Activated T-cell treated with anti-CD3 and anti-CD28 coated beads, Interleukin-2, amount 50 U/mL, for 4 hours (primary cell): ENCODE data around the gene SST. TPM values are rescaled to one million over a fixed set of nuclear protein-coding genes. Genes with fewer than 3 reads are reported as not detected.

ENCODE experiments used
- ATAC-seq, 2 donors: fragments of 200-7000 bp; cut with Tn5 transposase; one replicate each; pipeline ENCODE4 v1.10.0; 2021
- DNase-seq: peaks from one replicate; pipeline ENCODE4 v3.0.0-alpha.2; 2020
- H3K27me3 Mint-ChIP-seq: one replicate; pipeline ENCODE4 v1.8.0; 2021; ENCODE audit warnings: low read depth, mixed read lengths
- H3K36me3 Mint-ChIP-seq: one replicate; pipeline ENCODE4 v1.8.0; 2022; ENCODE audit warnings: mixed read lengths; ENCODE audit not compliant: insufficient read depth
- H3K4me1 Mint-ChIP-seq: one replicate; pipeline ENCODE4 v1.8.0; 2021; ENCODE audit warnings: low read depth, mixed read lengths
- H3K4me3 Mint-ChIP-seq: one replicate; pipeline ENCODE4 v1.8.0; 2021; ENCODE audit warnings: mild to moderate bottlenecking, moderate library complexity, mixed read lengths
- H3K9me3 Mint-ChIP-seq: one replicate; pipeline ENCODE4 v1.8.0; 2021; ENCODE audit warnings: mixed read lengths
- total RNA-seq, 3 donors: library from RNA; stranded (reverse); gene quantifications; one replicate each; pipeline ENCODE4 v1.2.1, GENCODE V29; 2021

SST gene
- not detected for total RNA-seq

DNA sequence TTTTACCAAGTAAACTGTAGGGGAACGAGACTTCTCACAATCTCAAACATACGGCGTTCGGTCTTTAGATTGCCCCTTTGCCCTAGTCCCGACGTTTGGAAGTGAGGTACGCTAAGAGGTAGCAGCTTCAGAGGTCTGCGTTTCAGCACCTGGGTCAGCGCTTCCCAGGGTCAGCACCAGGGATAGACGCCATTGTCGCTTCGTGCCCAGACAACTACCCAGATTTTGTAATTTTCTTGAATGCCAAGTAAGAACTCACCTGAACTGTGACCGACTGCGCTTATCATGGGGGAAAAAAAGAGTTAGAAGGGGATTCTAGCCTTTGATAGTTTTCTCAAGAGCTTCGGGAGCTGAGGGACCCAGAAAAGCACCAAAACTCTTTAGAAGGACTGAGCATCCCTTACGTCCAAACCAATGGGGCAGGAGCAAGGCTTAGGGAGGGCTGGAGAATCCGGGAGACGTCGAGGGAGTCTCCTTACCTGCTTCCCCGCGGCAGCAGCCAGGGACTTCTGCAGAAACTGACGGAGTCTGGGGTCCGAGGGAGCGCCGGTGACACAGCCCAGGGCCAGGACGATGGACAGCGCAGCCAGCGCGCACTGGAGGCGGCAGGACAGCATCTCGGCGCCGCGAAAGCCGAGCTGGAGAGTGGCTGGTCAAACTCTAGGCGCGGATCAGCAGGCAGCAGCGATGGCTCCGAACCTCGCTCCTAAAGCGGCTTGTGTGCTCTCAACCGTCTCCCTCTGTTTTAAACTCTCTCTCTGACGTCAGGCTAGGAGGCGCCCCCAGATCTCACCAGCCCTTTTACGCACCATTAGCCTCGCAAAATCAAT is at the start of gene SST:
SST (minus strand) TSS at position 720 of the 830 bp plus-strand sequence; CDS start at position 617, 103 bp downstream.
- ATAC-seq = no peak

DNA sequence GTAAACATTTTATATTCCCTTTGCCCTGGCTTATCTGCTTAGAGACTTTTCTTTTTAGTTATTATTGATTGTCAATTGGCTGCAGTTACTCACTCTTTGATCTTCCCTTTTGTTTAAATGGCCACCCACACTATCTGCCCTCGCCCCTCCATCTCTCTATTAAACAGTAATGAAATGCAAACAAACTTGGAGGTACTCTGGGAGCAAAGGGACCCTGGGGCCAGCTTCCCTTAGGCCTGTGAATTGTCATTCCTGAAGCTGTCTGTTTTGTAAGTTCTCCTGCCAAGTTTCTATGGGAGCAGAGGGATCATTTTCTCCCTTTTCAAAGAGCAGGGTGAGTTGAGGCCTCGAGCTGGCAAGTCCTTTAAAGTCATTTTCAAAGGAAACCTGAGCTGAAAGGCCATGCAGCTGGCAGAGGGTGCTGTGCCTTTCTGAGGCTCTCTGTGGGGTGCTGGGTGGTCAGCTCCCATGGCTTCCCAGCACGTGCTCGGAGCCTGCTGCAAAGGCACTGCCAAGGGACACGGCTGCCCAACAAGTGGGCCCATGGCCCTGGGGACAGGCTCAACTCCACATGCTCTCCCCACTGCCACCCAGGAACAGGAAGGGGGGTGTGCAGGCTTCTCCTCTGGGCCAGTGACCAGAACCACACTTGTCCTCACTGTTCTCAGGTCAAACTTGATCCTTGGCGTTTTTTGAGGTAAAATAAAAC is 49.6 kb upstream of the SST start:
- Mint-ChIP-seq H3K4me1 (no peaks in the 10 kb centered on the region), H3K4me3 (no peak overlapping the region), H3K9me3 (no peaks in the 10 kb centered on the region), H3K36me3 (peaks cover 26% of the 10 kb centered on the region), H3K27me3 (no peaks in the 10 kb centered on the region)
- ATAC-seq (no peak), DNase-seq (no peak)

More for the DNA sequence above, at the start of gene SST:
- DNase-seq = no peak
- Mint-ChIP-seq H3K27me3 (peaks cover 51% of the 10 kb centered on the region), H3K4me3 (no peak within 1 kb of the TSS), H3K9me3 (no peaks in the 10 kb centered on the region), H3K36me3 (no peaks in the 10 kb centered on the region), H3K4me1 (no peaks in the 10 kb centered on the region)

DNA sequence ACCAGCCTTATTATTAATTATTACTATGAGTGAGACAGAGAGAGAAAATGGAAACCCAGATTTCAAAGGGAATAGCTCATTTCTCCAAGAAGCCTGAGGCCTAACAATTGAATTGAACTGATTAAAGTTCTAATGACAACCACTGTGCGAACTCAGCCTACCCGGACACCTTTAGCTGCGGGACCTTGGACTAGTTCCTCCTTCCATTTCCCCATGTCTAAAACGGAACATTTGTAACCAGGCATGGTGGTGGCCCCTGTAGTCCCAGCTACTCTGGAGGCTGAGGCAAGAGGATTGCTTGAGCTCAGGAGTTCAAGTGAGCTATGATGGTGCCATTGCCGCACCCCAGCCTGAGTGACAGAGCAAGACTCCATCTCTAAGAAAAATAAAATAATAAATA is 48.6 kb upstream of the SST start:
- H3K9me3 Mint-ChIP-seq = no peaks in the 10 kb centered on the region
- no peaks in the 10 kb centered on the region for H3K27me3 Mint-ChIP-seq
- peaks cover 8% of the 10 kb centered on the region for H3K4me1 Mint-ChIP-seq
- ATAC-seq (no peak), DNase-seq (no peak)
- peaks cover 19% of the 10 kb centered on the region for H3K36me3 Mint-ChIP-seq
- no peak overlapping the region for H3K4me3 Mint-ChIP-seq

- Mint-ChIP-seq H3K4me3 (no peak overlapping the region), H3K4me1 (peaks cover 15% of the 10 kb centered on the region), H3K36me3 (peaks cover 8% of the 10 kb centered on the region), H3K27me3 (no peaks in the 10 kb centered on the region), H3K9me3 (no peaks in the 10 kb centered on the region)
- ATAC-seq (no peak), DNase-seq (no peak)
Observed at GRCh38 chr3:187717572-187717971, 47.4 kb upstream of the SST start.

DNA sequence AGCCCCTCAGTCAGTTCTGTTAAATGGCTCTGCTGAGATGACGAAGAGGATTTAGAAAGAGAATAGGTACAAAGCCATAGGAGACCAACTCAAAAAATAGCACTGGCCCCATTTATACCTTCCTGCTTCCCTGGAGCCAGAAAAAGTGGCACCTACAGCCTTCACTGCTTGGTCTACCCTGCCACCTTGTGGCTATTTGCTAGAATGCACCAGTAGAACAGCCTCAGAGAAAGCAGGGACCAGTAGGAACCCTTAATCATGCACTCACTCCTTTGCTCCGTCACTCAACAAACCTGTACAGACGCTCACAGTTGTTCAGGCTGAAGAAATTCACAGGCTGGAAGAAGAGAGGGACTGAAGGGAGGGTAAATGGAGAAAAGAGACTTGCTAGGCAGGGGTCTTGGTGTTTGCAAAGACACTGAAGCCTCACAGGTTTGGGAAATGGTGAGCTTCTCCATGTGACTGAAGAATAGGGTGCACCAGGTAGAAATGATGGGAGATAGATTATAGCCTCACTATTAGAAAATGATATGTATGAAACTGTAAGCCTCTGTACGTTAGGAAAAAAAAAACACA is 44.3 kb upstream of the SST start:
- Mint-ChIP-seq H3K4me1 (peaks cover 15% of the 10 kb centered on the region), H3K9me3 (no peaks in the 10 kb centered on the region)
- DNase-seq = peak; percentile 65

DNA sequence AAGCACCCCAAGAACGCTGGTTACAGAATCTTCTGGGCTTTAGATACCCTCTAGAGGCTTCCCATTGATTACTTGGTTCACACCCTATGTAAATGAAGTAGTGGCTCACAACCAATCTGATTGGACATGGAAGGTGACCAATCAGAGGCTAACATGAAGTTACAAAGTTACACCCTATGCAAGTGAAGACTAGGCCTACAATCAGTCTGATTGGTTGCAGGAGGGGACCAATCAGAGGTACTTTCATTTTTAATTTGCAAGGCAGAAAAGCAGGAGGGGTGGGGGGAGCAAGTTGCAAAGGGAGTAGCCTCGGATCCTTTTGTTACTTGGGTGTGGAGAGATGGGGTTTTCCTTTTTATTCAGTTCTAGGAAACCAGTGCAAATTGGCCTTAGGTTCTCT is 43.3 kb upstream of the SST start:
- peaks cover 15% of the 10 kb centered on the region for H3K4me1 Mint-ChIP-seq
- H3K27me3 Mint-ChIP-seq = no peaks in the 10 kb centered on the region
- H3K36me3 Mint-ChIP-seq = no peaks in the 10 kb centered on the region
- ATAC-seq = peak; percentile 41 to 72
- DNase-seq = no peak
- H3K9me3 Mint-ChIP-seq = no peaks in the 10 kb centered on the region
- H3K4me3 Mint-ChIP-seq = no peak overlapping the region

More for the DNA sequence above, 44.3 kb upstream of the SST start:
- H3K36me3 Mint-ChIP-seq = no peaks in the 10 kb centered on the region
- H3K27me3 Mint-ChIP-seq = no peaks in the 10 kb centered on the region
- peak; percentile 84 to 87 for ATAC-seq
- H3K4me3 Mint-ChIP-seq = no peak overlapping the region

- no peaks in the 10 kb centered on the region for H3K36me3 Mint-ChIP-seq
- no peak overlapping the region for H3K4me3 Mint-ChIP-seq
- no peak for ATAC-seq
- no peak for DNase-seq
- no peaks in the 10 kb centered on the region for H3K9me3 Mint-ChIP-seq
- no peaks in the 10 kb centered on the region for H3K27me3 Mint-ChIP-seq
- H3K4me1 Mint-ChIP-seq = peaks cover 10% of the 10 kb centered on the region
Observed at GRCh38 chr3:187709155-187709554, 39.0 kb upstream of the SST start.

- peaks cover 6% of the 10 kb centered on the region for H3K4me1 Mint-ChIP-seq
- H3K4me3 Mint-ChIP-seq = no peak overlapping the region
- DNase-seq (no peak), ATAC-seq (no peak)
- no peaks in the 10 kb centered on the region for H3K36me3 Mint-ChIP-seq
- no peaks in the 10 kb centered on the region for H3K27me3 Mint-ChIP-seq
- H3K9me3 Mint-ChIP-seq = no peaks in the 10 kb centered on the region
Observed at GRCh38 chr3:187708696-187709095, 38.5 kb upstream of the SST start.

DNA sequence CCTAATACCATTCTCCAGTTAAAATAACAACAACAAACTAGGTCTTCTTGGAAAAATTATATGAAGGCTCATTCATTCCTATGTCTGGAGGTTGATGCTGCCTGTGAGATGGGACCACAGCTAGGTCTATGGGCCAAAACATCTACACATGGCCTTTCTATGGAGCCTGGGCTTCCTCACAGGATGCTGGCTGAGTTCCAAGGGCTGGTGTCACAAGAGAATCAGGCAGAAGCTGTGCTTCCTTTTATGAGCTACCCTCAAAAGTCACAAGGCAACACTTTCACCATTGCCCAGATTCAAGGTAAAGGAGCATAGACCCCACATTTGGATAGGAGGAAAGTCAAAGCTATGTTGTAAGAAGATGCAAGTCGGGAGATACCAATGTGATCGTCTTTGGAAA is 36.8 kb upstream of the SST start:
- no peak for ATAC-seq
- no peaks in the 10 kb centered on the region for H3K9me3 Mint-ChIP-seq
- H3K36me3 Mint-ChIP-seq = no peaks in the 10 kb centered on the region
- no peaks in the 10 kb centered on the region for H3K27me3 Mint-ChIP-seq
- no peaks in the 10 kb centered on the region for H3K4me1 Mint-ChIP-seq
- no peak for DNase-seq
- H3K4me3 Mint-ChIP-seq = no peak overlapping the region

DNA sequence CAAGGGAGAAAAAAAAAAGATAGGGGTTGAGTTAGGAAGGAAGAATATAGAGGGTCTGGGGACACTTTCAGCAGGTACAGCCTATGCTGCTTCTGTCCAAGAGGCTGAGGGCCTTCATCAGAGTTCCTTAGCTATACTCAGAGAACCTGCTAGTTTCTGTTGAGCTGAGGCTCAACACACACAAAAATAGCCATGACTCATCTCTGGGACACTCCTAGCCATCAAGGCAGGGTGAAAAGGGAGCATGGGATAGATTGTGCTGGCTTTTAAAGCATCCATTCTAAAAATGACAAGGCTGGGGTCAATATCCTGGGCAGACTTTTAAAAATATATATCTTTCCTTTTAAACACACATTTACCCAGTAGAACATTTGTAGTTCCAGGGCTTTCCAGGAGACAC is 35.0 kb upstream of the SST start:
- Mint-ChIP-seq H3K9me3 (no peaks in the 10 kb centered on the region), H3K36me3 (no peaks in the 10 kb centered on the region), H3K4me3 (no peak overlapping the region), H3K27me3 (no peaks in the 10 kb centered on the region), H3K4me1 (no peaks in the 10 kb centered on the region)
- DNase-seq = no peak
- ATAC-seq = no peak

GRCh38 chr3:187702507-187703033 is 32.4 kb upstream of the SST start, which contains the start of gene RTP2:
Gene RTP2 (minus strand): TSS chr3:187702557. CDS start chr3:187702128, 429 bp downstream.
- no peaks in the 10 kb centered on the region for H3K9me3 Mint-ChIP-seq
- no peaks in the 10 kb centered on the region for H3K27me3 Mint-ChIP-seq
- DNase-seq (no peak), ATAC-seq (no peak)
- H3K4me1 Mint-ChIP-seq = no peaks in the 10 kb centered on the region
- H3K4me3 Mint-ChIP-seq = no peak within 1 kb of the TSS
- no peaks in the 10 kb centered on the region for H3K36me3 Mint-ChIP-seq

DNA sequence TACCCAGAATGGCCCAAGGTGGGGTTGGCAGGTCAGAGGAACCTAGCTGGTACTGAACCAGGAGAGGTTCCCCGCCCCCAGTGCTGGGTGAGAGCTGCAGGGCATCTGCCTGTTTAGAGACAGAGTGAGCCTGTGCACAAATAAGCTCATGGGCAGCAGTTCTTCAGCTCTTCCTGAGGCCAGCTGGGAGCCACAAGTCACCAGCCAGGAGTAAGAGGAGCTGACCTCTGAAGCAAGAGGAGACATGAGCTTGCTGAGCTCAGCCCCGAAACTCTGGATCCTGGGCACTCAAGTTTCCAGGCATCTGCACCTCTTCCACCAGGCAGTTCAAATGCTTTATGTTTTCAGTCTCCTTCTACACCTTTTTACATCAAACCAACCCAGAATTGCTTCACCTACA is 30.1 kb upstream of the SST start:
- Mint-ChIP-seq H3K9me3 (no peaks in the 10 kb centered on the region), H3K4me1 (no peaks in the 10 kb centered on the region), H3K4me3 (no peak overlapping the region), H3K27me3 (peaks cover 4% of the 10 kb centered on the region), H3K36me3 (no peaks in the 10 kb centered on the region)
- DNase-seq (no peak), ATAC-seq (no peak)

DNA sequence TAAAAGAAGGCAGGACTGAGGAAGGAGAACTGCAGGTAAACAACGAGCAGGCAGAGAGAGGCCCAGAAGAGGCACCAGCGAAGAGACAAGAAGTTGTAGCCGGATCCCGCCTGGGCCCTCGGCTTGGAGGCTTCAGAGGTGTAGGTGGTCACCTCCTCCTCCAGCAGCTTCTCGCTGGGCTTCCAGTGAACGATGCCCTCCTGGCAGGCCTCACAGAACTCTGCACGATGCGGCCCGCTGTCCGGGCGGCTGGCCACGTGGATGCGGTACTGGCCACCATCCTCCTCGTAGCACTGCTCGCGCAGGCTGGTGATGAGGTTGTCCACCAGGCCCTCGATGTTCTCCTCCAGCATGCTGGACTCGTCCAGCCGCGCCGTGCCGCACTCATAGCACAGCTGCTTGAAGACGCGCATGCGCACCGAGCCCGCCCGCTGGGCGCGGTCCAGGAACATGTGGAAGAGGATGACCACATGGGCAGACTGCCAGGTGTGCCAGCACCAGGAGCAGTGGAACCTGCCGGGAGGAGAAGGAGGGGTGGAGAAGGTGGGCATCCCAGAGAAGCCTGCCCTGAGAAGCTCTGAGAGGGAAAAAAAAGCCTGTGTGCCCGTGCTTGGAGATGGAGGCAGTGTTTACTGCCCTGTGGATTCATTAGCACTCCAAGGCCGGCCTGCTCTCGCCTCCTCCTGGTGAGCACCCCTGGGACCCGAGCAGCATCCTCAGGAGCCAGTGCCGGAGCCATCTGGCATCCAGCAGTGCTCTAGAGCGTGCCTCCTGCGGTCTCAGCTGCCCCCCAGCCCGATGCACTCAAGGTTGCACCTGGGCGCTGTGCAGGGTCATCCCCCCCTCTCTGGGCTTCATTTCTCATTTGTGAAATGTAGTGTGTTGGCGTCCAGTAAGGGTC is 28.6 kb upstream of the SST start:
- H3K27me3 Mint-ChIP-seq = peaks cover 16% of the 10 kb centered on the region
- DNase-seq = no peak
- no peaks in the 10 kb centered on the region for H3K36me3 Mint-ChIP-seq
- no peak overlapping the region for H3K4me3 Mint-ChIP-seq
- H3K4me1 Mint-ChIP-seq = no peaks in the 10 kb centered on the region
- ATAC-seq = no peak
- no peaks in the 10 kb centered on the region for H3K9me3 Mint-ChIP-seq

GRCh38 chr3:187696021-187696420 is 25.8 kb upstream of the SST start:
- Mint-ChIP-seq H3K27me3 (peaks cover 24% of the 10 kb centered on the region), H3K4me1 (no peaks in the 10 kb centered on the region), H3K36me3 (no peaks in the 10 kb centered on the region), H3K9me3 (no peaks in the 10 kb centered on the region), H3K4me3 (no peak overlapping the region)
- DNase-seq (no peak), ATAC-seq (no peak)
